ENCODE data around the gene SAMD4A. TPM values are rescaled to one million over a fixed set of nuclear protein-coding genes. Genes with fewer than 3 reads are reported as not detected.

SAMD4A gene
- total RNA-seq, 1 experiment from 2014 or later: 9.6 TPM

DNA sequence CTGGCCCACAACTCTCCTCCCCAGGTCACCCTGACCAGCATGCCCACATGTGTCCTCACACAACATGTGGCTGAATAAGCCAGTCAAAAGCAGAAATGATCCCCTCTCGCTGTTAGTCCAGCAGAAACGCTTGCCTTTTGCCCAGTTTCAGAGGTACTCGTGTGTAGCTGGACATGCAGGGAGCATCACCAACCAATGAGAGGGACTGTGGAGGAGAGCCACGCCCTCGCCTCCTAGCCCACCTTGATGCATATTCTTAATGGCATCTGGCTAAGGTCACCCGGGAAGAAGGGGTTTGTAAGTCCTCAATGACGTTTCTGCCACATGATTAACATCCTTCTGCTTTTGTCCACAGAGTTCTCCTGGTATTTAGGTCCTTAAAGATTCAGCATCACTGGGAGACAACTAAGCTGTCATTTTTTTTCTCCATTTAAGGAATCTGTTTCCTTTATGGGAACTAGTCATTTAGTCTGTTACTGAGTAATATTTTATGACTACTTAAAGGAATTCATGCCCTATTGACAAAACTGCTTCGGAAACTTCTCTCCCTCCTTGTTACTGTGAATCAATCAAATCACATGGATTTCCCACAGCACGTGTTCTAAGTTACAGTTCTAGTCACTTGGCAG, 201.7 kb downstream of the SAMD4A start:
- H3K27ac ChIP-seq (ENCODE audit: insufficient read length, low read depth, low read length): no peak overlapping the region
- H3K9ac ChIP-seq (ENCODE audit: extremely low read depth, insufficient read length, low read length): no peak overlapping the region
- Mint-ChIP-seq H3K27me3 (ENCODE audit: low read depth) (no peaks in the 10 kb centered on the region; the same call in 1 of the 2 replicates), H3K36me3 (ENCODE audit: insufficient read depth in 1 of 3, low read depth in 3 of 3) (peaks cover 0 to 10% (median 0%) of the 10 kb centered on the region in 3 experiments; a peak in 2 of 7 replicates), H3K4me1 (peaks cover 14% of the 10 kb centered on the region in 2 experiments), H3K9me3 (no peaks in the 10 kb centered on the region), H3K27ac (no peak overlapping the region), H3K4me3 (no peak overlapping the region)
- no peaks in the 10 kb centered on the region for H3K9me3 ChIP-seq (ENCODE audit: control insufficient read depth, low read depth, low read length)
- no peak overlapping the region for H2AFZ ChIP-seq (ENCODE audit: low read length)
- H3K23me2 ChIP-seq (ENCODE audit: insufficient read length, low read depth, low read length, poor library complexity, severe bottlenecking): no peaks in the 10 kb centered on the region
- no peak overlapping the region for H3K14ac ChIP-seq (ENCODE audit: insufficient read depth, low read length)
- WGBS (ENCODE audit: extremely low coverage, insufficient read length, low lambda C conversion rate): no CpG with 5 or more reads among the region's 9 CpGs
- no peak overlapping the region for H2BK20ac ChIP-seq (ENCODE audit: low read depth, low read length, poor library complexity, severe bottlenecking)
- H3K4ac ChIP-seq (ENCODE audit: low read depth, low read length): no peak overlapping the region
- H3K4me2 ChIP-seq (ENCODE audit: insufficient read depth, insufficient read length, low read length): no peak overlapping the region
- H2BK15ac ChIP-seq (ENCODE audit: low read depth, low read length): no peak overlapping the region
- no peak overlapping the region for H2AK5ac ChIP-seq (ENCODE audit: insufficient read length, low read length)
- TF ChIP-seq, protein P1, sequence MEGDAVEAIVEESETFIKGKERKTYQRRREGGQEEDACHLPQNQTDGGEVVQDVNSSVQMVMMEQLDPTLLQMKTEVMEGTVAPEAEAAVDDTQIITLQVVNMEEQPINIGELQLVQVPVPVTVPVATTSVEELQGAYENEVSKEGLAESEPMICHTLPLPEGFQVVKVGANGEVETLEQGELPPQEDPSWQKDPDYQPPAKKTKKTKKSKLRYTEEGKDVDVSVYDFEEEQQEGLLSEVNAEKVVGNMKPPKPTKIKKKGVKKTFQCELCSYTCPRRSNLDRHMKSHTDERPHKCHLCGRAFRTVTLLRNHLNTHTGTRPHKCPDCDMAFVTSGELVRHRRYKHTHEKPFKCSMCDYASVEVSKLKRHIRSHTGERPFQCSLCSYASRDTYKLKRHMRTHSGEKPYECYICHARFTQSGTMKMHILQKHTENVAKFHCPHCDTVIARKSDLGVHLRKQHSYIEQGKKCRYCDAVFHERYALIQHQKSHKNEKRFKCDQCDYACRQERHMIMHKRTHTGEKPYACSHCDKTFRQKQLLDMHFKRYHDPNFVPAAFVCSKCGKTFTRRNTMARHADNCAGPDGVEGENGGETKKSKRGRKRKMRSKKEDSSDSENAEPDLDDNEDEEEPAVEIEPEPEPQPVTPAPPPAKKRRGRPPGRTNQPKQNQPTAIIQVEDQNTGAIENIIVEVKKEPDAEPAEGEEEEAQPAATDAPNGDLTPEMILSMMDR (conservative IDR thresholded peaks at IDR 0.05): no peak
- no peaks in the 10 kb centered on the region for H3K79me2 ChIP-seq (ENCODE audit: insufficient read depth, low read length)
- H3K4me1 ChIP-seq (ENCODE audit: insufficient read depth, low read length): peaks cover 5% of the 10 kb centered on the region; the same call in 1 of the 2 replicates
- no peaks in the 10 kb centered on the region for H3K27me3 ChIP-seq (ENCODE audit: insufficient read depth, low read length)
- H3K56ac ChIP-seq (ENCODE audit: insufficient read length, low read depth, low read length): no peak overlapping the region
- H3T11ph ChIP-seq (ENCODE audit: low read length): no peak overlapping the region
- H4K5ac ChIP-seq (ENCODE audit: insufficient read length, low read depth, low read length): no peak overlapping the region
- H4K20me1 ChIP-seq (ENCODE audit: control insufficient read depth, insufficient read depth, insufficient read length): no peaks in the 10 kb centered on the region
- H4K8ac ChIP-seq (replicated peaks; ENCODE audit: insufficient read length, low read depth, low read length): no peak overlapping the region
- no peak overlapping the region for H4K91ac ChIP-seq (ENCODE audit: insufficient read length, low read depth, low read length)
- H3K79me1 ChIP-seq (ENCODE audit: insufficient read depth, low read depth, low read length, poor library complexity, severe bottlenecking): no peaks in the 10 kb centered on the region
- H3K18ac ChIP-seq (ENCODE audit: insufficient read length, low read depth, low read length): no peak overlapping the region
- no peak overlapping the region for H2BK5ac ChIP-seq (ENCODE audit: insufficient read length, low read length)
- no peak overlapping the region for H2BK120ac ChIP-seq (ENCODE audit: low read depth, low read length, poor library complexity, severe bottlenecking)
- H3K23ac ChIP-seq (ENCODE audit: insufficient read length, low read depth, low read length): no peak overlapping the region
- no peak overlapping the region for H2BK12ac ChIP-seq (ENCODE audit: insufficient read length, low read depth, low read length)
- no peak for DNase-seq
